HS-27A (cell line): ENCODE measurements around the gene LHPP.
A peak's percentile ranks its signal among the peaks of the same experiment; 100 is the strongest.
"Not testable (repeated sequence)": the region's sequence is repeated elsewhere in the genome, so short reads cannot be mapped to it uniquely, and the experiment has no call there.

Source experiments
- DNase-seq: peaks from one replicate; pipeline ENCODE4 v3.0.0-alpha.2; 2012; ENCODE audit warnings: low read depth, missing footprints

LHPP gene, protein sequence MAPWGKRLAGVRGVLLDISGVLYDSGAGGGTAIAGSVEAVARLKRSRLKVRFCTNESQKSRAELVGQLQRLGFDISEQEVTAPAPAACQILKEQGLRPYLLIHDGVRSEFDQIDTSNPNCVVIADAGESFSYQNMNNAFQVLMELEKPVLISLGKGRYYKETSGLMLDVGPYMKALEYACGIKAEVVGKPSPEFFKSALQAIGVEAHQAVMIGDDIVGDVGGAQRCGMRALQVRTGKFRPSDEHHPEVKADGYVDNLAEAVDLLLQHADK

DNA sequence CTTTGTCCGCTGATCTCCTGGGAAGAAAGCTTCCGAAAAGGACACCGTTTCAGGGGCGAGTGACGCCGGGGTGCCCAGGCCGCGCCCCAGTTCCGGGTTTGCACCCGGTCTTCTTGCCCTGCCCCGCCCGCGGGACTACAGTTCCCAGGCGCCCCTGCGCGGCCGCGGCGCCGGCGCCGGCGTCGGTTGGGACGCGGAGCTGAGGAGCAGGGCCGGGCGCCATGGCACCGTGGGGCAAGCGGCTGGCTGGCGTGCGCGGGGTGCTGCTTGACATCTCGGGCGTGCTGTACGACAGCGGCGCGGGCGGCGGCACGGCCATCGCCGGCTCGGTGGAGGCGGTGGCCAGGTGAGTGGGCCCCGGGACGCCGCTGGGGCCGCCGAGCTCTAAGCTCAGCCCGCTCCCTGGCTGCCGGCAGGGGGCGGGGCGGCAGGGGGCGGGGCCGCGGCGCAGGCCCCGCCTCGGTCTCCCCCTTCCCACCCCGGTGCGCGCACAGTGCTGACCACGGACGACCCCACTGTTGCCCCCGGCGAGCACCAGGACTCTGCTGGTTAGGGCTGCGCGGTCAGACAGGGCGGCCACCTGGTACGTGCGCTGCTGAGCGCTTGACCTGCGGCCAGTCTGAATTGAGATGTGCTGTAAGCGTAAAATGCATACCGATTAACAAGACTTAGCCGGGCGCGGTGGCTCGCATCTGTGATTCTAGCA lies at the start of gene LHPP:
LHPP (plus strand) TSS at position 182 of the 706 bp plus-strand sequence; CDS start at position 222, 40 bp downstream.
- DNase-seq, result peak; percentile 31

DNA sequence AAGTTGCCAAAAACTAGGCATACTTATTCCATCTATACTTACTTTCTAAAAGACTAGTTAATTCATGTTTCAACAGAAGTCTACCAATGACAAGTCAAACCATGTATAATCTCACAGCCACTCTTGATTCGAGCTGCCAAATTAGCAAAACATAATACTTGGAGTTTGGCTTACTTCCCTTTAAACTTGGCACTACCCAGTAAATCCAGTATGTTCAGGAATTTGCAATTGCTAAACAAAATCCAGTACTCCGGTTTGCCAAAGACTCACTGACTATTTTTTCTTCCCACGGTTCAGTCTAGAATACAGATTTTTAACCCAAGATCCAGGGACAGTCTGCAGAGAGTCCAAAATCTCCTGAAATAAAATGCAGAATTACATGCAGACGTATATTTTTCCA lies 47.5 kb upstream of the LHPP start:
- no peak for DNase-seq

- DNase-seq, result no peak
These were observed 46.4 kb upstream of the LHPP start for GRCh38 chr10:124415210-124415609.

- DNase-seq, result no peak
These were observed 44.9 kb upstream of the LHPP start for GRCh38 chr10:124416733-124417132.

- peak; percentile 12 for DNase-seq
These were observed 43.5 kb upstream of the LHPP start for GRCh38 chr10:124417895-124418725.

DNA sequence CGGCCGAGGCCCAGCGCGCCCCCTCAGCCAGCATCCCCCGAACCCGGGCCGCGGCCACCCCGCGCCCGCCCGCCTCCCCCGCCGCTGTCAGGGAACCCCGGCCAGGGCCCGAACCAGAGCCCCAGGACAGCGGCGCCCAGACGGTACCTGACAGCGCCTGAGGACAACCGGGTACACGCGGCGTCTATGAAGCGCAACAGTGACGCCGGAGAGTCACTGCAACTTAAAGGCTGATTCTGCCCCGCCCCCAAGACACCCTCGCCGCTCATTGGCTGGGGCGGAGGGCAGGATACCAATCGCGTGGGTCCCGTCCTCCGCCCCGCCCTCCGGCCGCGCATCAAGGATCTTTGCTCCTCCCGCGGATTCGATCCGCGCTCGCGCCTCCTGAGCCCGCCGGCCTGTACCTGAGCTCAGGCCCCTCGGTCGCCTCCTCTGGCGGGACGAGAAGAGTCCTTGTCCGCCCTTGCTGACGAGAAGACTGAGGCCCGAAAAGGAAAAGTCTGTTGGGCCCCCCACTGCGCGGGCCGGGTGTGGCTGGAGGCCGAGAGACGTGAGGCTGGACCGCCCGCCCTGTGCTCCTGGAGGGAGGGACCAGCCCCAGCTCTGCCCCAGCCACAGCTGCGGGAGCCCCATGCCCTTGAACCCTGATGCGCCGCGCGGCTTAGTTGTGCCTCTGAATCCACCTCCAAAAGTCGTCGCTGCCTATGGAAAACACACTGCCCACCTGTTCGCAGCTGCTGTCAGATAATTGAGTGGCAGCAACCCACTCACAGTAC lies 42.7 kb upstream of the LHPP start, which contains the start of gene OAT:
OAT (minus strand) TSS at position 198 of the 776 bp plus-strand sequence. CDS start 6,752 bp downstream, outside the sequence.
- DNase-seq, result peak; percentile 73

- no peak for DNase-seq
These were observed 42.0 kb upstream of the LHPP start for GRCh38 chr10:124419635-124420034.

DNA sequence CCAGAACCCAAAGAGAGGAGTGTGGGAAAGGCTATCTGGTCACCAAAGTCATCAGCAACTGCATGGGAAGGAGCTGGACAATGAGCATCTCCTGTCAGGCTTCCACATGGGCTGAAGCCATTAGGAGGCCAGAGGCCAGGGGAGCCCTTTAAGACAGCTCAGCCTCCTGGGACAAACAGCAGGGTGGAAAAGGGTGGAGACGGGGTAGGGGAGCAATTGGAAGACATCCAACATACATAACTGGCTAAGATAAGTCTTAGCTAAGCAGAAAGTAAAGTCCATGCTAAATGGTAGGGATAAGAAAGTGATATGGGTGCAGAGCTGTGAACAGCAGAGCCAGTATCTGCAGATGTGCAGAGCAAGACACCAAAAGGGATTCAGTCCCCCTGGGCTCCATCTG lies 41.4 kb upstream of the LHPP start:
- DNase-seq, result no peak

- no peak for DNase-seq
These were observed 38.9 kb upstream of the LHPP start for GRCh38 chr10:124422742-124423141.

- no peak for DNase-seq
These were observed 37.8 kb upstream of the LHPP start for GRCh38 chr10:124423813-124424212.

DNA sequence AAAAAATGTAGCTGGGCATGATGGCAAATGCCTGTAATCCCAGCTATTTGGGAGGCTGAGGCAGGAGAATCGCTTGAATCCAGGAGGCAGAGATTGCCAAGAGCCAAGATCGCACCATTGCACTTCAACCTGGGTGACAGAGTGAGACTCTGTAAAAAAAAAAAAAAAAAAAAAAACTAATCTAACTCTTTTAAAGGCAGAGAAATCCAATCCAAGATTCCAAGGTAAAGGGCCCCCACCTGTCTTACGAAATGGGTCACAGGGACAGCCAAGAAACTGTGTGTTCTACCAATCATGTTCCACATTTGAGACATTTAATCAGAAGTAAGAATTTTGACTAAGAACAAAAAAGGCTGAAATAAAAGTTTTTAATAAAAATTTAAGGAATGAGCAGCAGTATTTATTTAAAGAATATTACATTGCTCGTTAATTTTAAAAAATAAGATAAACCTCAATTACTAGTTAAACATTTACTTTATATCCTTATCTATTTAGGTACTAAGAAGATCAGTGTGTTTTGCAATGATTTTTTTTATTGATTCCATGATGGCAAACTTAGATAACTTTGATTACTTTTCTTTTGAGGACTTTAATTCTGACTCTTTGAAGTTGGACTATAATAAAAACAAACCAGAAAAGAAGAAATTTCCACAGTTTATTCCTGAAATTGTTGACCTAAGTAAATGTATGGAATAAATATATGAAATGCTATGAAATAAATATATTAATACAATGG lies 36.2 kb upstream of the LHPP start:
- no peak for DNase-seq

DNA sequence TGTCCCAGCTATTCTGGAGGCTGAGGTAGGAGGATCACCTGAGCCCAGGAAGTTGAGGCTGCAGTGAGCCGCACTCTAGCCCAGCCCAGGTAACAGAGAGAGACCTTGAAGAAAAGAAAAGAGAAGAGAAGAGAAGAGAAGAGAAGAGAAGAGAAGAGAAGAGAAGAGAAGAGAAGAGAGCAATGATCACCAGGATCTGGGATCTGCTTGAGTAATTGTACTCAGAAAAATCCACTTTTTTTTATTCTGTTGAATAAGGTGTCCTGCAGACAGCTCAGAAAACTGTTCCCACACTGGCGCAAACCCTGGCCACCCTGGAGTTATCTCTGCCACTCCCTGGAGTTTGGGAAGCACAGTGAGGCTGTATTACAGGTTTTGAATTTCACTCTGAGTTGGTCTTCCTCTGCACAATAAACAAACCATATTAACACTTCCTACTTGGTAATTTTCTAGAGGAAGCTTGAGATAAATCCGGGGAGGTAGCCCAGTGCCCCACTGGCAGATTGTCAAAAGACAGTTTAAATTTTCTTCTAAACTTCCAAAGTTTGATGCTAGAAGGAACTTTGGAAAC lies 33.3 kb upstream of the LHPP start:
- no peak for DNase-seq

DNA sequence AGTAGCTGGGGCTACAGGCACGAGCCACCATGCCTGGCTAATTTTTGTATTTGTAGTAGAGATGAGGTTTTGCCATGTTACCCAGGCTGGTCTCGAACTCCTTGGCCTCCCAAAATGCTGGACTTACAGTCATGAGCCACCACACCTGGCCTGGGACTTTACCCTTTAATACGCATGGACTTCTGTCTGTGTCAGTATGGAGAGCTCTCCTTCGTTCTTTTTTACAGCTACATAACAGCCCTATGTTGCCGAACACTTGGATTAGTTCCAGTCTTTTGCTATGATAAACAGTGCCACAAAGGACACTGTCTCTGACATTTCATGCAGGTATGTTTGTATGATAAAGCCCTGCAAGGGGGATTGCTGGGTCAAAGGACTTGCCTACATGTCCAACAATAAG lies 32.0 kb upstream of the LHPP start:
- DNase-seq, result no peak

GRCh38 chr10:124430077-124430476 lies 31.5 kb upstream of the LHPP start:
- no peak for DNase-seq

DNA sequence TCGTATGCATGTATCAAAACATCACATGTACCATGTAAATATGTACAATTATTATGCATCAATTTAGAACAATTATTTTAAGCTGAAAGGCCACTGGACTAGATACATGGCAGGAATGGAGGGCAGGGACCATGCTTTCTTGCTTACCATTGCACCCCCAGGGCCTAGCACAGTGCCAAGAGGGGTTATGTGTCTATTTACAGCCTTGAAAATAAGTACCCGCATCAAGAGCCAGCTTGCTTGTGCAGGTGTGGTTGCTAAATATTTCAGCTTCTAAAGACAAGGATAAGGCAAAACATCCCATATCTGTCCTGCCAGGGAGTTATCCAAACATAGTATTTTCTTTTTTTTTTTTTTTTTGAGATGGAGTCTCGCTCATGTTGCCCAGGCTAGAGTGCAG lies 28.2 kb upstream of the LHPP start:
- no peak for DNase-seq

- not testable (repeated sequence) for DNase-seq
These were observed 25.9 kb upstream of the LHPP start for GRCh38 chr10:124435683-124436082.

DNA sequence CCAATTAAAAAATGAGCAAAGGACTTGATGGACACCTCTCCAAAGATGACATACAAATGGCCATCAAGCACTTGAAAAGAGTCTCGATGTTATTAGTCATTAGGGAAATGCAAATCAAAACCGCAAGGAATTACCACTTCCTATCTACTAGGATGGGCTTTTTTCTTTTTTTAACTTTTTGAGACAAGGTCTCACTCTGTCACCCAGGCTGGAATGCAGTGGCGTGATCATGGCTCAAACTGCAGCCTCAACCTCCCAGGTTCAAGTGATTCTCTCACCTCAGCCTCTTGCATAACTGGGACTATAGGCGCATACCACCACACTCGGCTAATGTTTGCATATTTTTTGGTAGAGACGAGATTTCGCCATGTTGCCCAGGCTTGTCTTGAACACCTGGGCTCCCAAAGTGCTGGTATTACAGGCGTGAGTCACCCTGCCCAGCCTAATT lies 25.4 kb upstream of the LHPP start:
- DNase-seq, result no peak

DNA sequence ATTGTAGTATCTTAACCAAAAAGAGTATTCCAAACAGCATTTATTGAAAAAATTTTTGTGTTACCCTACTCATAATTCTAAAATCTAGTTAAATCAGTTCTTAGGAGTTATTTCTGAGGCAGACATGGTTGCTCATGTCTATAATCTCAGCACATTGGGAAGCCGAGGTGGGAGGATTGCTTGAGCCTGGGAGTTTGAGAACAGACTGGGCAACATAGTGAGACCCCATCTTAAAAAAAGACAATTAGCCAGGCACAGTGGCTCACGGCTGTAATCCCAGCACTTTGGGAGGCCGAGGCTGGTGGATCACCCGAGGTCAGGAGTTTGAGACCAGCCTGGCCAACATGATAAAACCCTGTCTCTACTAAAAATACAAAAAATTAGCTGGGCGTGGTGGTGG lies 19.9 kb upstream of the LHPP start:
- DNase-seq, result not testable (repeated sequence)

GRCh38 chr10:124446830-124447750 lies 14.5 kb upstream of the LHPP start:
- DNase-seq, result no peak
